ENCODE measurements around the gene SREBF1.
"Not testable (repeated sequence)": the region's sequence is repeated elsewhere in the genome, so short reads cannot be mapped to it uniquely, and the experiment has no call there.

The SREBF1 gene

GRCh38 chr17:17809531-17810083 lies 27.2 kb downstream of the SREBF1 start:
- DNase-seq: no peak

- no peak for DNase-seq
Measured at GRCh38 chr17:17808706-17809432, 27.9 kb downstream of the SREBF1 start.

- not testable (repeated sequence) for DNase-seq
Measured at GRCh38 chr17:17808200-17808599, 28.6 kb downstream of the SREBF1 start.

DNA sequence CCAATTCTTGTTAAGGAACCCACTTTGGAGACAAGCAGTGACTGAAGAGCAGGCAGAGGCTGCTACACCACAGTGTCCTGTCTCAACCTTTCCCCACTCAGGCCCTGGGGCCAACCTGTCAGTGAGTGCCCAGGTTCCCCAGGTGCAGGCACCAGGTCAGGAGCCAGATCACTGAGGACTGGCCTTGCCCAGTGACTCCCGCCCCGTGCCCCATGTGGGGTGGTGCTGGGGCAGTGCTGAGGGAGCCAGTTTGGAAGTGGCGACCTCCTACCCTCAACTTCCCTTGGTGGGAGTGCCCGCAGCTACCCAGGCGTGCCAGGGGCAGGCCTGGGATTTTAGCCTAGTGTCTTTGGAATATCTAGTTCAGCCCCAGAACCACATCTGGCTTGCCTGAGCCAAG lies 29.3 kb downstream of the SREBF1 start:
- no peak for DNase-seq

DNA sequence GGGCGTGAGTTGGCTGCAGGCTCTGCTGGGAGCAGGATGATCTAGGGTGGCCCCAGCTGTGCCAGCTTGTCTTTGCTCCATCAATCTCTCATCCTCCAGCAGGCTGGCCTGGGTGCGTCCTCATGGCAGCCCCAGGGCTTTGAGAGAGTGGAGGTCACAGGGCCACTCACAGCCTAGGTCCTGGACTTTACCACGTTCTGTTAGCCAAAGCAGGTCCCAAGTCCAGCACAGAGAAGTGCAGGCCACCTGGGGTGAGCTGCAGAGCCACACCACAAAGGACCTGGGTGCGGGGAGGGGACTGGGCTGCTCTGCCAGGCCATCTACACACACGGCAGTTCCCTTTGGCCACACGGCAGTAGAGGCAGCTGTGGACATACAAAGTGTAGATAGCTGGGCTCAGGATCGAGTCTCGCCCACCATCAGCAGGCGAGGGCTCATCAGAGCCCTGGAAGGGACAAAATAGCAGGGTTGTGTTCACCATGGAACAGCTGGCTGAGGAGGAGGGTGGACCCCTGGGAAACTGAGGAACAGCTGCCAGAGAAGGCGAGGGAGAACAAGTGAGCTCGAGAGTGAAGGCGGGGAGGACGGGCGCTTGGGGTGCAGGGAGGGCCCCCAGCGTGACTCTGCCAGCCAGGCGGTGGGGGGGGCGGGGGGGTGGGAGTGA lies 30.0 kb downstream of the SREBF1 start:
- DNase-seq: no peak

DNA sequence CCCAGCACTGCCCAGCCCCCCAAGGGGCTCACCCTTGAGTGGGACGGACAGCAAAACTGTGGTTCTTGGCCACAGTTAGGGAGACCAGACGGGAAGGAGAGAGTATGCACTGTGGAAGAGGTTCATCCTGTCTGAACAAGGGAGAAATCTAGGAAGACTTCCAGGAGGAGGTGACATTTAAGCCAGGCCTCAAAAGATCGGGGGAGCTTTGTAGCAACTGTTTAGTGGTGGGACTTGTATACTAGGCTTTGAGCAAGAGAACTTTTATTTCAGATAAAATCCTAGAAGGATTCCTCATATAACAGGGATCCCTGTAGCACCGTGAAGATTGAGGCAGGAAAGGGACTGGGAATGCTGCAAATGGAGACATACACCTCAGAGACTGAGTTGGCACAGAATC lies 30.8 kb downstream of the SREBF1 start:
- DNase-seq: no peak

- DNase-seq: no peak
Measured at GRCh38 chr17:17805575-17805974, 31.2 kb downstream of the SREBF1 start.

GRCh38 chr17:17804007-17804406 lies 32.8 kb downstream of the SREBF1 start:
- DNase-seq: no peak

DNA sequence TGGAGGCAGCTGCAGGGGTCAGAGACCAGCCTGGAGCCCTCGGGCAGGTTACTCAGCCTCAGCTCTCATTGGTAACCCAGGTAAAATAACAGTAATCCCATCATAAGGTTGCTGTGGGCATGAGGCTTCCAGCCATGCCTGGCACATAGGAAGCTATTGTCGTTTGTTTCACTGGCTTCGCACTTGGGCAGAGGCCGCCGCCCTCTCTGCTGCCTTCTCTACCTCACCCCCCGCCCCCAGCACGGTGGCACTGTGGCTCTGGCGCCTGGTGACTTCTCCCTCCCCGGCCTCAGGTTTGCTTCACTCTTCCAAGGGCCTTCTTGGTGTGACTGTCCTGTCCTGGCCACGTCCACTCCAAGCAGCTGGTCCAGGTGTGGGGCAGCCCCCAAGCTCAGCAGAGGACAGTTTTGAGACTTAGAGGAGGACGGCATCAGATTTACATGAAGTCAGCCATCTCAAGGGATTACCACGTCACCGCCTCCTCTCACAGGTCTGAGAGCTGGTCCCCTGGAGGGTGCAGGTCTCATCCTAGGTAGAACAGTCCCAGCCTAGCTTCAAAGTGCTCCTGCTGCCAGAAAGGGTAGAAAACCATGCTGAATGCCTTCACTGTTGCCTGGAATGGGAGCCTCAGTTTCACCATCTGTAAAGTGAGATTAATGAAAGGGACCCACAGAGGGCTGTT lies 34.8 kb downstream of the SREBF1 start:
- no peak for DNase-seq

GRCh38 chr17:17800504-17801021 lies 36.2 kb downstream of the SREBF1 start:
- DNase-seq: no peak

DNA sequence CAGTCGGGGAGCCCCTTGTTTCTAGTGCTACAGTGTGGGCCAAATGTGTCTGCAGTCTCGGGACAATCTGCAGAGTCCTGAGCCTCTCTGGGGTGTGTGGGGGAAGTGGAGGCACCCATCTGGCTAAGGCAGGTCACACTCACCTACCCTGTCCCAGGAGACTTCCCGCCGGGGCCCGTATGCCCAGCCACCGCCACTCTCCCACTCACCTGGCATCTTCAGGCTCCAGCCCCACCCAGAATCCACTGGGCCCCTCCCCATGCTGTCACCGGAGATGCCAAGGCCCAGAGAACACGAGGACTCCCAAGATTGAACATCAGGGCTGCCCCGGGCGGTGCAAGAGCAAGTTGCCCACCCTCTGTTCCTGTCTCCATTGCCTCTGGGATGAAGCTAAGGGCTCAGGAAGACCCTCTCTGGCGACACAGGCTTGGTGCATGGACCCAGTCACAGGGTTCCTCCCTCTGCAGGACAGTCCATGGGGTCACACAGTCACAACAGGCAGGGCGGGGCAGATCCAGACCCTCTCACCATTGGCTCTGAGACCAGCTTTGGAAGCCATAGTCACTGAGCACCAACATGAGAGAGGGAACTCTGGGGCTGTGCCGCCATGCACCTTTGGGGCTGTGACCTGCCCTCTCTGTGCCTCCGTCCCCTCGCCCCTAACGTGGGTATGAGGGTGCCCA lies 38.1 kb downstream of the SREBF1 start:
- DNase-seq: no peak

- DNase-seq: no peak
Measured at GRCh38 chr17:17798010-17798556, 38.7 kb downstream of the SREBF1 start.

DNA sequence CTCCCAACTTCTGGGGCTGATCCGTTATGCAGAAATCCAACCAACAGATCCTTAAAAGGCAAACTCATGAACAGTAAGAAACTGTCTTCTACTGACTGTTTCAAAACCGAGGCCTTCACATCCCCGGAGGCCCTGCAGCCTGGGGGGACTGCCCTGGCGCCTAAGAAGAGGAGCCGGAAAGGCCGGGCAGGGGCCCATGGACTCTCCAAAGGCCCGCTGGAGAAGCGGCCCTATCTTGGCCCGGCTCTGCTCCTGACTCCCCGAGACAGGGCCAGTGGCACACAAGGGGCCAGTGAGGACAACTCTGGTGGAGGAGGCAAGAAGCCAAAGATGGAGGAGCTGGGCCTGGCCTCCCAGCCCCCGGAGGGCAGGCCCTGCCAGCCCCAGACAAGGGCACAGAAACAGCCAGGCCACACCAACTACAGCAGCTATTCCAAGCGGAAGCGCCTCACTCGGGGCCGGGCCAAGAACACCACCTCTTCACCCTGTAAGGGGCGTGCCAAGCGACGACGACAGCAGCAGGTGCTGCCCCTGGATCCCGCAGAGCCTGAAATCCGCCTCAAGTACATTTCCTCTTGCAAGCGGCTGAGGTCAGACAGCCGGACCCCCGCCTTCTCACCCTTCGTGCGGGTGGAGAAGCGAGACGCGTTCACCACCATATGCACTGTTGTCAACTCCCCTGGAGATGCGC lies 39.5 kb downstream of the SREBF1 start:
- DNase-seq: no peak

- DNase-seq: no peak
Measured at GRCh38 chr17:17796787-17797061, 40.1 kb downstream of the SREBF1 start.

DNA sequence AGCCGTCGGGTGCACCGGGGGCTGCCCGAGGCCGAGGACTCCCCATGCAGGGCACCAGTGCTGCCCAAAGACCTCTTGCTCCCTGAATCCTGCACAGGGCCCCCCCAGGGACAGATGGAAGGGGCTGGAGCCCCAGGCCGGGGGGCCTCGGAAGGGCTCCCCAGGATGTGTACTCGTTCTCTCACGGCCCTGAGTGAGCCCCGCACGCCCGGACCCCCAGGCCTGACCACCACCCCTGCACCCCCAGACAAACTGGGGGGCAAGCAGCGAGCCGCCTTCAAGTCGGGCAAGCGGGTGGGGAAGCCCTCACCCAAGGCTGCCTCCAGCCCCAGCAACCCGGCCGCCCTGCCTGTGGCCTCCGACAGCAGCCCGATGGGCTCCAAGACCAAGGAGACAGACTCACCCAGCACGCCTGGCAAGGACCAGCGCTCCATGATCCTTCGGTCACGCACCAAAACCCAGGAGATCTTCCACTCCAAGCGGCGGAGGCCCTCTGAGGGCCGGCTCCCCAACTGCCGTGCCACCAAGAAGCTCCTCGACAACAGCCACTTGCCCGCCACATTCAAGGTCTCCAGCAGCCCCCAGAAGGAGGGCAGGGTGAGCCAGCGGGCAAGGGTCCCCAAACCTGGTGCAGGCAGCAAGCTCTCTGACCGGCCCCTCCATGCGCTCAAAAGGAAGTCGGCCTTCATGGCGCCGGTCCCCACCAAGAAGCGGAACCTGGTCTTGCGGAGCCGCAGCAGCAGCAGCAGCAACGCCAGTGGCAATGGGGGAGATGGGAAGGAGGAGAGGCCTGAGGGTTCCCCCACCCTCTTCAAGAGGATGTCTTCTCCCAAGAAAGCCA lies 40.6 kb downstream of the SREBF1 start:
- DNase-seq: no peak

DNA sequence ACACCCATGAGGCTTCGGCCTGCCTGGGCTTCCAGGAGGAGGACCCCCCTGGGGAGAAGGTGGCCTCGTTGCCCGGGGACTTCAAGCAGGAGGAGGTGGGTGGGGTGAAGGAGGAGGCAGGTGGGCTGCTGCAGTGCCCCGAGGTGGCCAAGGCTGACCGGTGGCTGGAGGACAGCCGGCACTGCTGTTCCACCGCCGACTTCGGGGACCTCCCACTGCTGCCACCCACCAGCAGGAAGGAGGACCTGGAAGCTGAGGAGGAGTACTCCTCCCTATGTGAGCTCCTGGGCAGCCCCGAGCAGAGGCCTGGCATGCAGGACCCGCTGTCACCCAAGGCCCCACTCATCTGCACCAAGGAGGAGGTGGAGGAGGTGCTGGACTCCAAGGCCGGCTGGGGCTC lies 41.5 kb downstream of the SREBF1 start:
- no peak for DNase-seq

- no peak for DNase-seq
Measured at GRCh38 chr17:17794382-17794781, 42.4 kb downstream of the SREBF1 start.

- DNase-seq: no peak
Measured at GRCh38 chr17:17793378-17794214, 43.2 kb downstream of the SREBF1 start.

DNA sequence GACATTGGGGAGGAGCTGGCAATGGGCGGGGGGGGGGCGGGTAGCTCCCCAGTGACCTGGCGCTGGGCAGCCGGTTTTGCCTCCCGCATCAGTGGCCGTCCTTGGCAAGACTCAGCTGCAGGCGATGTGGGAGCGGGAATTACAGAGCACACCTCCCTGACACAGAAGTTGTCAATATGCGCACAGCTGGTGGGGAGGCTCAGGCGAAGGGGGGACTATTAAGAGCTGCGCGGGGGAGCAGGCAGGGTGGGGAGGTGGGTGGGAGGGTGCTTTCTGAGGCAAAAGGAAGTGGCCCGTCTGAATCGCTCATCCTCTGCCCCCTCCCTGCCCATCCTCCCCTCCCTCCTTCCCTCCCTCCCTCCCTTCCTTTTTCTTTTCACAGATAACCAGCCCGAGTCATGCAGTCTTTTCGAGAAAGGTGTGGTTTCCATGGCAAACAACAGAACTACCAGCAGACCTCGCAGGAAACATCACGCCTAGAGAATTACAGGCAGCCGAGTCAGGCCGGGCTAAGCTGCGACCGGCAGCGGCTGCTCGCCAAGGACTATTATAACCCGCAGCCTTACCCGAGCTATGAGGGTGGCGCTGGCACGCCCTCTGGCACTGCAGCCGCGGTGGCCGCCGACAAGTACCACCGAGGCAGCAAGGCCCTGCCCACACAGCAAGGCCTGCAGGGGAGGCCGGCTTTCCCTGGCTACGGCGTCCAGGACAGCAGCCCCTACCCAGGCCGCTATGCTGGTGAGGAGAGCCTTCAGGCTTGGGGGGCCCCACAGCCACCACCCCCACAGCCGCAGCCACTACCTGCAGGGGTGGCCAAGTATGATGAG lies 44.0 kb downstream of the SREBF1 start:
- peak; percentile 77 for DNase-seq
